LNCaP clone FGC (cell line): Measurements from ENCODE around the gene CHCHD6.

Experiments used
- DNase-seq: peaks from one replicate; pipeline ENCODE4 v3.0.0-alpha.2; 2011; ENCODE audit warnings: low read depth
- H3K4me3 ChIP-seq: 2 replicates; pipeline ENCODE4 v1.5.1; 2011; ENCODE audit warnings: mild to moderate bottlenecking, low read depth, low read length, control low read depth
- TF ChIP-seq, protein P1 (sequence below): IDR thresholded peaks from 2 replicates; pipeline ENCODE4 v1.5.1; 2012; ENCODE audit warnings: mild to moderate bottlenecking; ENCODE audit not compliant: control insufficient read depth, insufficient read depth; ENCODE audit errors: extremely low read depth

The CHCHD6 gene

DNA sequence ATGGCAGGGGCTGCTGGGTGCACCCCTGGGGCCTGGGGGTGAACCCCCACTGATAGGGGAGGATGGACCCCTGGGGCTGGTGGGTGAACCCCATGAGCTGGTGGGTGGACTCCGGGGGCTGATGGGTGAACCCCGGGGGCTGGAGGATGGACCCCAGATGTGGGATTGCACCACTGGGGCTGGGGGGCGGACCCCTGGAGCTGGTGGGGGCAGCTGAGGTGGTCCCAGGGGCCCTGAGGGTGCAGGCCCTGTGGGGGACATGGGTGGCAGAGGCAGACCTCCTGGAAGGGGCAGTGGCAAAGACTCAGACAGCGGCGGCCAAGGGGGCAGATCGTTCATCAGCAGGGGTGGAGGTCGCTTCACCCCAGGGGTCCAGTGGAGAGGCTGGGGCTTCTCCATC lies 31.7 kb upstream of the CHCHD6 start:
- H3K4me3 ChIP-seq: no peak overlapping the region
- no peak for DNase-seq
- TF ChIP-seq, protein P1, sequence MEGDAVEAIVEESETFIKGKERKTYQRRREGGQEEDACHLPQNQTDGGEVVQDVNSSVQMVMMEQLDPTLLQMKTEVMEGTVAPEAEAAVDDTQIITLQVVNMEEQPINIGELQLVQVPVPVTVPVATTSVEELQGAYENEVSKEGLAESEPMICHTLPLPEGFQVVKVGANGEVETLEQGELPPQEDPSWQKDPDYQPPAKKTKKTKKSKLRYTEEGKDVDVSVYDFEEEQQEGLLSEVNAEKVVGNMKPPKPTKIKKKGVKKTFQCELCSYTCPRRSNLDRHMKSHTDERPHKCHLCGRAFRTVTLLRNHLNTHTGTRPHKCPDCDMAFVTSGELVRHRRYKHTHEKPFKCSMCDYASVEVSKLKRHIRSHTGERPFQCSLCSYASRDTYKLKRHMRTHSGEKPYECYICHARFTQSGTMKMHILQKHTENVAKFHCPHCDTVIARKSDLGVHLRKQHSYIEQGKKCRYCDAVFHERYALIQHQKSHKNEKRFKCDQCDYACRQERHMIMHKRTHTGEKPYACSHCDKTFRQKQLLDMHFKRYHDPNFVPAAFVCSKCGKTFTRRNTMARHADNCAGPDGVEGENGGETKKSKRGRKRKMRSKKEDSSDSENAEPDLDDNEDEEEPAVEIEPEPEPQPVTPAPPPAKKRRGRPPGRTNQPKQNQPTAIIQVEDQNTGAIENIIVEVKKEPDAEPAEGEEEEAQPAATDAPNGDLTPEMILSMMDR: no peak

DNA sequence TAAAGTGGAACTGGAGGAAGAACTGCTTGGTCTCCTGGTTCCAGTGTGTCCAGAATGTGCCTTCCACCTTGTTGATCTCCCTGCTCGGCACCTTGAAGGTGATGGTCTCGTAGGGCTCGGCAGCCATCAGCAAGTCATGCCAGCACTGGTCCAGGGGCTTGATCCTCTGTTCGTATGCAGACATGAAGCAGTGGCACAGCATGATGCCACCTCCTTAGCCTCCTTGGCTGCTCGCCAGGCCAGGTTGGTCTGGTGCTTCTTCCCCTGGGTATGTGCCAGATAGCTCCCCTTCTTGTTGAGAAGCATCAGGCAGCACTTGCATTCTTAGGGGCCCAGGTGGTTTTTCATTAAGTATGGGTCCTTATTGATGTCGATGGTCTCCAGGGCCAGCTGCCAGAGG lies 31.3 kb upstream of the CHCHD6 start:
- no peak overlapping the region for H3K4me3 ChIP-seq
- DNase-seq: no peak
- TF ChIP-seq, protein P1: no peak

DNA sequence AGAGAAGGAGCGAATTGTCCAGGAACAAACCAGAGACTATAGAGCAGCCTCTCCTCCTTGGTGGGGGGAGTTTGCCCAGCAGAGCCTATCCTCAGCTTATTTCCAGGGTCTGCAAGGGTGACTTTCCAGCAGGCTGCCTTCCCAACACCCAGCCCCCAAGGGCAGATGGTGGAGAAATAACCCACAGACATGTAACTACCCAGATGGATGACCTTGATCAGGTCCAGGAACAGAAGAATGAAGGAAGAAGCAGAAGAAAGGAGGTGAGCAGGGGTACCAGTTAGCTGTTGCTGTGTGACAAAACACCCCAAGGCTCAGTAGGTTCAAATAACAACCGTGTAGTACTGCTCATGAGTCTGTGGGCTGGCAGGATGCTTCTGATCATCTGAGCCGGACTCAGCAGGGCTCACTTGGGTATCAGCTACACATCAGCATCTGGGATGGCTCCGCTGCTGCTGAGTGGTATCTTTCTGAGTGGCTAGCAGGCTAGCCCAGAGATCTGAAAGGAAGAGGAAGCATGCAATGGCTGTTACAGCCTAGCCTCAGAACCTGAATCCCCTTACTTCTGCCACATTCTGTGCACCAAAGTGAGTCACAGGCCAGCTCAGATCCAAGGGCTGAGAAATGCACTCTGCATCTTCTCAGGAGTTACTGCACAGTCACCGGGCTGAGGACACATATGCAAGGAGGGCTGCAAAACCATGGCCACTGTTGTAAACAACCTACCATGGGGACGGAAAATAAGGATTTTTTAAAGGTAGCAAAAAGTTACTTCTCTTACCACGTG lies 26.9 kb upstream of the CHCHD6 start:
- H3K4me3 ChIP-seq: no peak overlapping the region
- DNase-seq: no peak
- TF ChIP-seq, protein P1: no peak

DNA sequence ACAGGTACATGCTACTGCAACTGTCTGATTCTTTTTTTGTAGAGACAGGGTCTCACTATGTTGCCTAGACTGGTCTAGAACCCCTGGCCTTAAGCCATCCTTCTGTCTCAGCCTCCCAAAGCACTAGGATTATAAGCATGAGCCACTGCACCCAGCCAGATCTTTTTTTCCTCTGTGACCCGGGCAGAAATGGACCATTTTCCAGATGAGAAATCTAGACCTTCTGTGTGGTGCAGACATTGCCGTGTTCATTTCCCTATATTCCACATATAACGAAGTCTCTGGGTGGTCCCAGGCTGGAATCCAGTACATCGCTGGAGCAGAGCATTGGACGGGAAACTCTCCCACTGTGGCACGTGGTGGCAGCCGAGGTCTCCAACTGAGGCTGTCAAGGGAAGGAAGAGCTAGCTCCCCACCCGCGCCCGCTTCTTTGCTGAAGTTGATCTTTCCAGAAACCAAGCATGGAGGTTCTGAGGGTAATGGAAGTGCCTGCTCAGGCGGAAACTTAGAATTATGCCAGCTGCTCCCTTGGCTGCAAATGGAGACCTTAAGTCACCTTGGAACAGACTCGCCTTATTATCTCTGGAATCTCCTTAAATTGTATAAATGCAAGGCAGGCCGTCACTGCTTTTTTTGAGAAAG lies 26.1 kb upstream of the CHCHD6 start:
- H3K4me3 ChIP-seq: no peak overlapping the region
- DNase-seq: no peak
- TF ChIP-seq, protein P1: no peak

DNA sequence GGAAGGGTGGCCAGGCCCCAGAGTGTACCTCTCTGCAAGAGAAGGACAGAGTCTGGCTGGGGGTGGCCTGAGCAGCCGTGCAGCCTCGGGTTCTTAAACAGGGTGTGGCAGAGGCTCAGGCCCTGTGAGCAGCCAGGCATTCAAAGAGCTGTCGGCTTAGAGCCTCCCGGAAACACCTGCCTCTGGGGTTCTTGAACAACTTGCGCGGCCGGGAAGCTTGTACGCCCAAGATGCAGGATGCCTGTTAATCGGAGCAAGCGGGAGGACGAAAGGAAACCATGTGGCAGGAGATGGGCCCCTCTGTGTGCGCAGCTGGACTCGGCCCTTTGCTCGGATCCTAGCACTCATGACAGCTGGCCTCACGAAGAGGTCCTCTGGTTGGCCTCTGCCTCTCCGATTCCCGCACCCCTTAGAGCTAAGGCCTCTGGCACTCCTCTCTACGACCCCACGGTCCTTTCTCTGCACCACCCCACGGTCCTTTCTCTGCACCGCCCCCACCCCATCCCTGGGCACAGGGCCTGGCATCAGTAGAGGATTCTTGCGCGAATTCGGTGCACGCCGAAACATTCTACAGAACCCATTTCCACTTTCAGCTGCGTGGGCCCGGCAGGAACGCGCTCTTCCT lies 25.2 kb upstream of the CHCHD6 start:
- H3K4me3 ChIP-seq: no peak overlapping the region
- DNase-seq: no peak
- TF ChIP-seq, protein P1: no peak

DNA sequence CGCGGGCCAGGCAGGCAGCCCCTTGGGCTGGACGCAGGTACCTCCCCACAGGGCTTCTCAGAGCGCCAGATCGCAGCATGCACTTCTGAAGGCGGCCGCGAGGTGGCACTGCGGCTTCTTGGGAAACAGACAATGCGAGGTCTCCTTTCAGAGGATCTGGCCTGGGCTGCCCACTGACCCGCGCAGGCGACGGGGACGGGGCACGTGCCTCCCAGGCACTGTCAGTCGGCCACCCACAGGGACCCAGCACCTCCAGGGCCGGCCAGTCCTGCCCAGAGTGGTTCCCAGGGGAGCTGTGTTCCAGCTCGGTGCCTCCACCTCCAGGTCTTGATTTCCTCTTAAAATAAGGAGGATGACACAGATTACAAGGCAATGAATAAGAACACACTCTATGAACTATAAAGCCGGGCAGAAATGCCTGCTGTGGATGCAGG lies 24.7 kb upstream of the CHCHD6 start:
- TF ChIP-seq, protein P1: peak; percentile 95
- H3K4me3 ChIP-seq: no peak overlapping the region
- no peak for DNase-seq
